22Rv1 (cell line): Measurements from ENCODE around the gene DPP8.

Experiments
- H3K27ac ChIP-seq: fragments of 450-650 bp; 2 replicates; pipeline ENCODE4 v1.5.1; 2017
- CTCF ChIP-seq: fragments of 450-650 bp; IDR thresholded peaks from 2 replicates; pipeline ENCODE4 v1.5.1; 2017; ENCODE audit warnings: mild to moderate bottlenecking
- ZFX ChIP-seq: fragments of 450-650 bp; IDR thresholded peaks from 2 replicates; pipeline ENCODE4 v1.6.1; 2017; ENCODE audit warnings: antibody characterized with exemption, borderline replicate concordance

The DPP8 gene

GRCh38 chr15:65408324-65409035, 109.0 kb downstream of the DPP8 start:
- TF ChIP-seq CTCF, result no peak
- no peak for TF ChIP-seq ZFX
- H3K27ac ChIP-seq, result no peak overlapping the region

GRCh38 chr15:65406424-65407000, 111.0 kb downstream of the DPP8 start:
- no peak overlapping the region for H3K27ac ChIP-seq
- TF ChIP-seq CTCF, result no peak
- TF ChIP-seq ZFX, result no peak

GRCh38 chr15:65405791-65406423, 111.6 kb downstream of the DPP8 start:
- no peak overlapping the region for H3K27ac ChIP-seq
- no peak for TF ChIP-seq CTCF
- no peak for TF ChIP-seq ZFX

- H3K27ac ChIP-seq, result no peak overlapping the region
- TF ChIP-seq ZFX (no peak), CTCF (no peak)
Measured at GRCh38 chr15:65404186-65404872, 113.2 kb downstream of the DPP8 start.

GRCh38 chr15:65402961-65403360, 114.5 kb downstream of the DPP8 start:
- TF ChIP-seq ZFX (no peak), CTCF (no peak)
- no peak overlapping the region for H3K27ac ChIP-seq

GRCh38 chr15:65401611-65402240, 115.8 kb downstream of the DPP8 start:
- H3K27ac ChIP-seq, result no peak overlapping the region
- TF ChIP-seq ZFX, result no peak
- TF ChIP-seq CTCF, result no peak
